ENCODE data around the gene PC. TPM values are rescaled to one million over a fixed set of nuclear protein-coding genes. Genes with fewer than 3 reads are reported as not detected.
"Not testable (repeated sequence)": the region's sequence is repeated elsewhere in the genome, so short reads cannot be mapped to it uniquely, and the experiment has no call there.

Gene PC
- polyA plus RNA-seq, 2 of the 4 experiments (the other 2 are of a cell fraction), result 14.2 to 45.9 TPM

GRCh38 chr11:66992041-66992440, 33.9 kb upstream of the PC start:
- TF ChIP-seq ATOH8 (CRISPR knock-in tag; IDR thresholded peaks at IDR 0.05; ENCODE audit: low read depth) (no peak), MAFK (IDR thresholded peaks at IDR 0.05; ENCODE audit: partially characterized antibody) (peak; percentile 69), GATA3 (IDR thresholded peaks at IDR 0.05; ENCODE audit: borderline replicate concordance) (no peak), BCL3 (IDR thresholded peaks at IDR 0.05) (no peak)
- FAIRE-seq (no peak), DNase-seq (ENCODE audit: low read depth in 1 of 2, low spot score in 1 of 2) (no peak), ATAC-seq (no peak)
- Histone ChIP-seq H3K4me2 (no peak overlapping the region), H3K4me3 (no peak overlapping the region), H3K27ac (peak overlapping the region in 1 of 2 experiments; percentile 14; a peak in 1 of 6 replicates), H3K9me3 (no peaks in the 10 kb centered on the region), H3K4me1 (peaks cover 19% of the 10 kb centered on the region)
- POLR2A ChIA-PET, result no interaction called here
- CTCF ChIA-PET, result interaction anchor here (1.2 to 1.4 kb wide), 2 partner anchors 30 to 62 kb away, joined by 5 to 7 read pairs; no protein-coding TSS in a partner anchor
- 61% methylated on average over 2 of the region's 2 CpGs for whole genome bisulfite sequencing (ENCODE audit: missing lambda C conversion rate)

- H3K4me3 ChIP-seq; ATAC-seq; POLR2A ChIA-PET; H3K27ac ChIP-seq; H3K4me2 ChIP-seq; H3K9me3 ChIP-seq; FAIRE-seq; DNase-seq (ENCODE audit: low read depth in 1 of 2, low spot score in 1 of 2): not testable (repeated sequence)
- CTCF ChIA-PET, result interaction anchor here (0.8 kb wide), 1 partner anchor 32 kb away, joined by 3 read pairs; no protein-coding TSS in a partner anchor
- 85% methylated on average over 9 of the region's 9 CpGs for WGBS (ENCODE audit: missing lambda C conversion rate)
- peaks cover 29% of the 10 kb centered on the region for H3K4me1 ChIP-seq
Observed at GRCh38 chr11:66989360-66989759, 31.2 kb upstream of the PC start.

GRCh38 chr11:66988741-66989140, 30.6 kb upstream of the PC start:
- H3K27ac ChIP-seq; H3K4me2 ChIP-seq; POLR2A ChIA-PET; DNase-seq (ENCODE audit: low read depth in 1 of 2, low spot score in 1 of 2); FAIRE-seq; CTCF ChIA-PET; ATAC-seq; H3K4me3 ChIP-seq; H3K9me3 ChIP-seq: not testable (repeated sequence)
- WGBS (ENCODE audit: missing lambda C conversion rate), result 98% methylated on average over 10 of the region's 28 CpGs
- peaks cover 35% of the 10 kb centered on the region for H3K4me1 ChIP-seq

- Histone ChIP-seq H3K9me3 (no peaks in the 10 kb centered on the region), H3K27ac (peak overlapping the region; percentile 33 to 79; a peak in 4 of 6 replicates), H3K4me1 (peaks cover 38% of the 10 kb centered on the region), H3K4me3 (no peak overlapping the region), H3K4me2 (no peak overlapping the region)
- WGBS (ENCODE audit: missing lambda C conversion rate), result 92% methylated on average over 13 of the region's 13 CpGs
- ChIA-PET CTCF (interaction anchor here (0.5 to 2.4 kb wide), 7 partner anchors 9 to 200 kb away, joined by 3 to 13 read pairs (median 3); partner anchors contain the start of gene C11orf86), POLR2A (no interaction called here)
- DNase-seq (ENCODE audit: low read depth in 1 of 2, low spot score in 1 of 2) (no peak), FAIRE-seq (no peak), ATAC-seq (no peak)
- TF ChIP-seq FOXS1 (CRISPR knock-in tag; IDR thresholded peaks at IDR 0.05), result no peak
- no peak for TF ChIP-seq PHF8 (IDR thresholded peaks at IDR 0.05; ENCODE audit: borderline replicate concordance, low read depth)
- no peak for TF ChIP-seq POLR2AphosphoS2 (conservative IDR thresholded peaks at IDR 0.05; ENCODE audit: low read length)
- TF ChIP-seq POLR2A (IDR thresholded peaks at IDR 0.05; ENCODE audit: low read length), result no peak
- no peak for TF ChIP-seq HOXB5 (CRISPR knock-in tag; IDR thresholded peaks at IDR 0.05)
- TF ChIP-seq MAX (IDR thresholded peaks at IDR 0.05), result no peak
- TF ChIP-seq ATOH8 (CRISPR knock-in tag; IDR thresholded peaks at IDR 0.05; ENCODE audit: low read depth), result no peak
- TF ChIP-seq JUNB (IDR thresholded peaks at IDR 0.05), result no peak
- TF ChIP-seq ELK1 (IDR thresholded peaks at IDR 0.05; ENCODE audit: low read depth, low read length), result no peak
- no peak for TF ChIP-seq HOXA7 (CRISPR knock-in tag; IDR thresholded peaks at IDR 0.05)
- no peak for TF ChIP-seq CBX8 (IDR thresholded peaks at IDR 0.05)
- no peak for TF ChIP-seq ZSCAN20 (CRISPR knock-in tag; IDR thresholded peaks at IDR 0.05)
- no peak for TF ChIP-seq NR3C1 (IDR thresholded peaks at IDR 0.05)
- TF ChIP-seq EP300 (IDR thresholded peaks at IDR 0.05), result no peak
Observed at GRCh38 chr11:66987924-66988637, 29.9 kb upstream of the PC start.
